NB4 (cell line): ENCODE measurements around the gene CD226.

Experiments used
- CTCF ChIP-seq: IDR thresholded peaks from one replicate; pipeline ENCODE4 v1.5.1; 2012; ENCODE audit warnings: low read depth, low read length
- MAX ChIP-seq: IDR thresholded peaks from 2 replicates; pipeline ENCODE4 v1.6.1; 2011; ENCODE audit warnings: low read depth, low read length
- MYC ChIP-seq: IDR thresholded peaks from 2 replicates; pipeline ENCODE4 v1.6.1; 2011; ENCODE audit warnings: low read depth, low read length
- POLR2A ChIP-seq: IDR thresholded peaks from 2 replicates; pipeline ENCODE4 v1.6.1; 2011; ENCODE audit warnings: mild to moderate bottlenecking; ENCODE audit not compliant: insufficient read length; ENCODE audit errors: extremely low read depth

GRCh38 chr18:69897397-69898108 is 50.1 kb downstream of the CD226 start:
- no peak for TF ChIP-seq CTCF
- TF ChIP-seq MYC: no peak
- TF ChIP-seq POLR2A: no peak
- no peak for TF ChIP-seq MAX
